Measurements from ENCODE around the gene TMEM178B.

Gene TMEM178B

DNA sequence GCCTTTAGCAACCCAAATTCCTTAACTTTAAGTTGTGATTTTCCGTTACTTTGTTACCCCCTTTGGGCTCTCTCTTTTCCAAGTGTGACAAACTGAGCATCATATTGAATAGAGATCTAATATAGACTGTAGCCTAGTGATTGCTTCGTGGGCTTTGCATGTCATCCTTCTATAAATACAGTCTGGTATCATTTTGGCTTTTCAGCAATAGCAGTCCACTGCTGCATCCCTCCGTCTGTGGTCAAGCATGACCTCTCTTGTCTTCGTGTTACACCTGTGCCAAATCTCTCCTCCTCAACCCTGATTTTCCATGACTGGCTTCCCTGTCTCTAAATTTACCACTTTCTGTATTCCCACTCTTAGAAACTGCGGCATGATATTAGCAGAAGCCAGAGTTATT, 423.5 kb downstream of the TMEM178B start:
- TF ChIP-seq, protein P1, sequence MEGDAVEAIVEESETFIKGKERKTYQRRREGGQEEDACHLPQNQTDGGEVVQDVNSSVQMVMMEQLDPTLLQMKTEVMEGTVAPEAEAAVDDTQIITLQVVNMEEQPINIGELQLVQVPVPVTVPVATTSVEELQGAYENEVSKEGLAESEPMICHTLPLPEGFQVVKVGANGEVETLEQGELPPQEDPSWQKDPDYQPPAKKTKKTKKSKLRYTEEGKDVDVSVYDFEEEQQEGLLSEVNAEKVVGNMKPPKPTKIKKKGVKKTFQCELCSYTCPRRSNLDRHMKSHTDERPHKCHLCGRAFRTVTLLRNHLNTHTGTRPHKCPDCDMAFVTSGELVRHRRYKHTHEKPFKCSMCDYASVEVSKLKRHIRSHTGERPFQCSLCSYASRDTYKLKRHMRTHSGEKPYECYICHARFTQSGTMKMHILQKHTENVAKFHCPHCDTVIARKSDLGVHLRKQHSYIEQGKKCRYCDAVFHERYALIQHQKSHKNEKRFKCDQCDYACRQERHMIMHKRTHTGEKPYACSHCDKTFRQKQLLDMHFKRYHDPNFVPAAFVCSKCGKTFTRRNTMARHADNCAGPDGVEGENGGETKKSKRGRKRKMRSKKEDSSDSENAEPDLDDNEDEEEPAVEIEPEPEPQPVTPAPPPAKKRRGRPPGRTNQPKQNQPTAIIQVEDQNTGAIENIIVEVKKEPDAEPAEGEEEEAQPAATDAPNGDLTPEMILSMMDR (conservative IDR thresholded peaks at IDR 0.05; ENCODE audit: low read depth, low read length), result no peak
- H3K4me3 ChIP-seq (ENCODE audit: low read length), result no peak overlapping the region
- no peak for DNase-seq (ENCODE audit: low read depth)

GRCh38 chr7:141500608-141501007, 426.7 kb downstream of the TMEM178B start:
- TF ChIP-seq, protein P1 (conservative IDR thresholded peaks at IDR 0.05; ENCODE audit: low read depth, low read length), result no peak
- no peak for DNase-seq (ENCODE audit: low read depth)
- H3K4me3 ChIP-seq (ENCODE audit: low read length), result no peak overlapping the region

DNA sequence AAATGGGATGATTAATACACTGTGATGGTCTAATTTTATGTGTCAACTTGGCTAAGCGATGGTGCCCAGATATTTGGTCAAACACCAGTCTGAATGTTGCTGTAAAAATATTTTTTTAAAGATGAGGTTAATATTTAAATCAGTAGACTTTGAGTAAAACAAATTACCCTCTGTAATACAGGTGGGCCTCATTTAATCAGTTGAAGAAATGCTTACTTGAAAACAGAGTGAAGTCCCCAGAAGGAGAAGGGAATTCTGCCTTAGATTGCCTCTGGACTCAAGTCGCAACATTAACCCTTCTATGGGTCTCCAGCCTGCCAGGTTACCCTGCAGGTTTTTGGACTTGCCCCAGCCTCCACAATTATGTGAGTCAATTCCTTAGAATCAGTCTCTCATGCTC, 427.6 kb downstream of the TMEM178B start:
- DNase-seq (ENCODE audit: low read depth), result no peak
- TF ChIP-seq, protein P1 (conservative IDR thresholded peaks at IDR 0.05; ENCODE audit: low read depth, low read length), result no peak
- H3K4me3 ChIP-seq (ENCODE audit: low read length), result no peak overlapping the region

DNA sequence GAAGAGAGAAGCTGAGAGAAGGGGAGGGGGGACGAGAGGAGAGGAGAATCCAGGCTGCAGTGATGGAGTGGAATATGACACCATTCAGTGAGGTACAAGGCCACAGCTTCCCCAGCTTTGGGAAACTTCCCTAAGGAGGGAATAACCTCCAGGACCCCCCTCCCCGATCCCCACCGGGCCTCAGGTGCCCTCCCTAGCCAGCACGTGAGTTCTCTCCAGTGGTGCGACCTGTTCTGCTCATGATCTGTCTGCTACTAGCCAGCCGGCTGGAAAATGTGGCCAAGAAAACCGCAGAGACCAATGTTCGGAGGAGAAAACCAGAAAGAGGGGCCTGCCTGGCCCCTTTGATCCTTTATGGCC, 437.4 kb downstream of the TMEM178B start:
- TF ChIP-seq, protein P1 (conservative IDR thresholded peaks at IDR 0.05; ENCODE audit: low read depth, low read length), result no peak
- no peak for DNase-seq (ENCODE audit: low read depth)
- no peak overlapping the region for H3K4me3 ChIP-seq (ENCODE audit: low read length)

GRCh38 chr7:141511676-141512396, 438.0 kb downstream of the TMEM178B start:
- H3K4me3 ChIP-seq (ENCODE audit: low read length), result peak overlapping the region; percentile 19
- DNase-seq (ENCODE audit: low read depth), result no peak

DNA sequence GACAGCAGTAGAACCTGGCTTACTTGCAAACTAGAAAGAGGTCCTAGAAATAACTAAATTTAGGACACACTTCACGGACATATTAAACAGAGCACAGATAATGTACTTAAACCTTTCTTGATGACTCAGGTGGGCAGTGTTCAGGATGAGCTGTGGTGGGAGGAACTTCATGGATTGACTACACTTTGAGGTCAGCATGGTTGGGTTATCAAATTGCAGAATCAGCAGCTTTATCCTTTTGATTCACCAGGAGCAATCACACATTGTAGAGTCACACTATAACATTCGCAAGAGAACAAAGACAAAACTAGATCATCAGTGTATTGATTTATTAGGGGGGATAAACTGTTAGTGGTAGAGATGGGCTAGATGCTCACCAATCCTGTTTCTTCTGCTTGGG, 438.7 kb downstream of the TMEM178B start:
- no peak for DNase-seq (ENCODE audit: low read depth)
- no peak overlapping the region for H3K4me3 ChIP-seq (ENCODE audit: low read length)
- TF ChIP-seq, protein P1 (conservative IDR thresholded peaks at IDR 0.05; ENCODE audit: low read depth, low read length), result no peak

More at GRCh38 chr7:141511676-141512396, 438.0 kb downstream of the TMEM178B start:
- TF ChIP-seq, protein P1 (conservative IDR thresholded peaks at IDR 0.05; ENCODE audit: low read depth, low read length), result no peak

DNA sequence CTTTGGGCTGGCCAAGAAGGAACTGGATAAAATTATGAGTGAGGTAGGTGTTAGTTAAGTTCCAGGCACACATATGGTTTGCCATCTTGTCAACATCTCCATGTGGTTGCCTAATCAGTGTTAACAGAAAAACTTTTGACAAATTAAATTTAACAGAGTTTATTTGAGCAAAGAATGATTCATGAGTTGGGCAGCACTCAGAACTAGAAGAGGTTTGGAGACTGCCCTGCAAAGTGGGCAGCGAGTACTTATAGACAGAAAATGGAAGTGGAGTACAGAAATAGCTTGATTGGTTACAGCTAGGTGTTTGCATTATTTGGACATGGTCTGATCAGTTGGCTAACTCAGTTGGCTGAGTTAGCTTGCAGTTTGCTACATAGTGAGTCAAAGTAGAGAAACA, 439.9 kb downstream of the TMEM178B start:
- TF ChIP-seq, protein P1 (conservative IDR thresholded peaks at IDR 0.05; ENCODE audit: low read depth, low read length), result no peak
- no peak overlapping the region for H3K4me3 ChIP-seq (ENCODE audit: low read length)
- no peak for DNase-seq (ENCODE audit: low read depth)

Measured in retinal pigment epithelial cell (primary cell).